ENCODE results near the gene KDM5B.
"Not testable (repeated sequence)": the region's sequence is repeated elsewhere in the genome, so short reads cannot be mapped to it uniquely, and the experiment has no call there.

The KDM5B gene

DNA sequence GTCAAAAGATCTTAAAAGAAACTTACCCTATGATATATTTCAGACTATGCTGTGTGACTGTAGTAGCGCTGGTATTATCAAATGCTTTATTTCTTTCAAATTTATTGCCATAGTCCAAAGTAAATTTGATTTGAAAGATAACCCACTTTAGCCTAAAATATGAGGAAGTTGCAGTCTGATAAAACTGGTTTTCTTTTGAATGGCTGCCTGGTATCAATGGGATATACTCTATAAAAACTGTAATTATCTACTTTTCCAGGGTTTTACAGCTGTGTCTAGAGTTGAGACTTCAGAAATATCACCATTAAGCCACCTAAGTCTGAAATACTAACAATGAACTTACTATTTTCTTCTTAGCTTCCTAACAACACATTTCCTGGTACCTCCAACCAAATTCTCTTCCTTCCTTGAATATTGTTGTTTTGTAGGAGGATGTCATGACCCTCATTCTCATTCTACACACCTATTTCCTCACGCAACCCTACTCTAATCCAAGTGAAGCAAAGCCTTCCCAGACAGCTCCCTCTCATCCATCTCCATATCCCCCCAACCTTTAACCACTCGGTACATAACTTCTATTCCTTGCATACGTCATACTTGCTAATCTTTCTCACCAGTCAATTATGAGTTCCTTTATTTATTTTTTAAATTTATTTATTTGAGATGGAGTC, 17.0 kb downstream of the KDM5B start:
- DNase-seq (ENCODE audit: low read depth in 2 of 2): no peak

GRCh38 chr1:202788800-202789199, 19.4 kb downstream of the KDM5B start:
- DNase-seq (ENCODE audit: low read depth in 2 of 2): no peak

DNA sequence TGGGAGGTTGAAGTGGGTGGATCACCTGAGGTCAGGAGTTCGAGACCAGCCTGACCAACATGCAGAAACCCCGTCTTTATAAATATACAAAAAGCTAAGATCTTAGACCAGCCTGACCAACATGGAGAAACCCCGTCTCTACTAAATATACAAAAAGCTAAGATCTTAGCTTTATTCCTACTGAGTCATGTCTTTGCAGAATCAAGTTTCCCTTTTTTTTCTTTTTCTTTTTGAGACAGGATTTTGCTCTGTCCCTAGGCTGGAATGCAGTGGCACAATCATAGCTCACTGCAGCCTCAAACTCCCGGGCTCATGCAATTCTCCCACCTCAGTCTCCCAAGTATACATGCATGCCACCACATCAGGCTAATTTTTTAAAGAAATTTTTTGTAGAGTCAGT, 21.4 kb downstream of the KDM5B start:
- DNase-seq (ENCODE audit: low read depth in 2 of 2): no peak

DNA sequence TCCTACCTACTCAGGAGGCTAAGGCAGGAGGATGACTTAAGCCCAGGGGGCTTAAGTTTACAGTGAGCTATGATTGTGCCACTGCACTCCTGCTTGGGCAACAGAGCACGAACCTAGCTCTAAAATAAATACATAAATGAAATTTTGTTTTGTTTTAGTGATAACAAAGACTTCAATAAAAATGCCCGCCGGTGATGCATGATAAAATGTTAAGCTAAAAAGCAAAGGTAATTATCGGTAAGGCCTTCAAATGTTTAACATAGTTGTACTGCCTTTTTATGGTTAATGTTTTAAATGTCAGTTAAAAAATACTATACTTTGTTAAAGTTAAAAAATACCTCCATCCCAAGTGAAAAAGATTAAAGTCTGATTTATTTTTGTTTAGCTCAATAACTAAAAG, 27.0 kb downstream of the KDM5B start:
- DNase-seq (ENCODE audit: low read depth in 2 of 2): no peak

GRCh38 chr1:202770135-202770534, 38.1 kb downstream of the KDM5B start:
- no peak for DNase-seq (ENCODE audit: low read depth in 2 of 2)

- DNase-seq (ENCODE audit: low read depth in 2 of 2): no peak
These were observed 42.5 kb downstream of the KDM5B start for GRCh38 chr1:202765721-202766120.

DNA sequence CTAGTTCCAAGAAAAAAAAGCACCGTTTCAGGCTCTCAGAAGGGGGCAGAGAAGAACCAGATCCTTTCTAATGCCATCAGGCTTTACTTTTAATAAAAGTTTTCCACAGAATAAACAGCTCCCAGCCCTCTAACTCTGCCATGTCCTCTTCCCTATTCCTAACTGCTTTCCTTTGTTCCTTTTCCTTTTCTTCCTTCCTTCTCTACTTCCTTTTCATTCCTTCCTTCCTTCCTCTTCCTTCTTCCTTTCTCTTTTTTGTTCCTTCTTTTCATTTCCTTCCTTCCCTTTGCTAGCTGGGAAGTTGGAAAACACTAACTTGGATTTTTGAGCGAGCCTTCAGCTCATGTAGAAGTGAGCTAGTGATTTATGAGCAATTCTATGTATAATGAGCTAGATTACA, 46.2 kb downstream of the KDM5B start:
- no peak for DNase-seq (ENCODE audit: low read depth in 2 of 2)

- DNase-seq (ENCODE audit: low read depth in 2 of 2): no peak
These were observed 47.6 kb downstream of the KDM5B start for GRCh38 chr1:202760589-202760988.

DNA sequence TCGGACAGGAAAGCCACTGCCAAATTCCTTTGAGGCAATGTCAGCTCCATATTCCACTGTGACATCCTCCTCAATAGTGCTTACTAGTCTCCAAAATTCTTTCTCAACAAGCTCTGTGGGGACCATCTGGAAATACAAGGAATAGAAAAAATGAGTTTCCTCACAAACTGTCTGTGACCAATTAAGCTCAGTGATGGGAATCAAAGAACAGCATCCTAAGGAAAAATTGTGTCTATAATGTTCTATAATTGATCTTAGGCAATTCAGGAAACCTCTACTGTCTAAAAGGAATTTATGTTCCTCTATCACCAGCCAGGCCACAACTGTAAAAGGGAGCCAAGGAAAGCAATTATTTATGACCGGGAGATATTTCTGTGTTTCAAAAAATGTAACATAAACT, 51.8 kb downstream of the KDM5B start:
- DNase-seq (ENCODE audit: low read depth in 2 of 2): no peak

GRCh38 chr1:202754293-202754692, 53.9 kb downstream of the KDM5B start:
- DNase-seq (ENCODE audit: low read depth in 2 of 2): no peak

- DNase-seq (ENCODE audit: low read depth in 2 of 2): no peak
These were observed 55.4 kb downstream of the KDM5B start for GRCh38 chr1:202752774-202753173.

GRCh38 chr1:202750761-202751160, 57.5 kb downstream of the KDM5B start:
- DNase-seq (ENCODE audit: low read depth in 2 of 2): no peak

DNA sequence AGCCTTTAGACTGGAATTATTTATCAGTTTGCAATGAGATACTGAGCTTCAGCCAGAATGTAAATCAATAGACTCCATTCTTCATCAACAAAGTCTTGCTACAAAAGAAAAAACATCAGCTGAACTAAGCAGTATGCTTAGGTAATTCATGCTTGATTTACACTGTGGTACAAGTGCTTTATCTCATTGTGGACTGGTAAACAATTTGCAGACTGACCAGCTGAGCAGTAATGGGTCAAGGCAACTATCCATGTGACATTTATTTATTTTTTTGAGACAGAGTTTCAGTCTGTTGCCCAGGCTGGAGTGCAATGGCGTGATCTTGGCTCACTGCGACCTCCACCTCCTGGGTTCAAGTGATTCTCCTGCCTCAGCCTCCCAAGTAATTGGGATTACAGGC, 58.2 kb downstream of the KDM5B start:
- no peak for DNase-seq (ENCODE audit: low read depth in 2 of 2)

DNA sequence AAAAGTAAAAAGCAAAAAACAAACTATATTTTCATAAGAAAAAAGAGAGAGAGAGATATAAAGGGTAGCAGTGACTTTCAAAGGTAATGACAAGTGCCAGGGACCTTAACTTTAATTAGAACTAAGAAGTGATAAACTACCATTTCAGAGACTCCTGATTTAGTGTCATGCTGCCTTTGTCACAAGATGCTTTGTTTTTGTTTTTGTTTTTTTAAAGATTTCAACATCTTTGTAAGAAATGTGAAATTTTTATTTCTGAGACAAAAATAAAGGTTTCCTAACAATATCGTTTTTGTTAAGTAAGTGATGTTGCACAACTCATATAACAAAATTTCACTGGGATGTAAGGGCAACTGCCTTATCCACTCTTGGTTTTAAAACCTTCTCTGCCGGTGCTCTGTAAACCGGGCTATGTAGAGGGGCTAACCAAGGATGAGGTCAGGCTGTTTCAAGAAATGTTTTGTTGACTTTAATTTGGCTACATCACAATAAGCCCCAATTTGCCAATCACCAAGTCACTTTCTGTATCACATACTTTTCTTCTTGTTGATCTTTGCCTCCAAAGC, 62.8 kb downstream of the KDM5B start:
- no peak for DNase-seq (ENCODE audit: low read depth in 2 of 2)

GRCh38 chr1:202744770-202745169, 63.5 kb downstream of the KDM5B start:
- DNase-seq (ENCODE audit: low read depth in 2 of 2): not testable (repeated sequence)

GRCh38 chr1:202742496-202742895, 65.7 kb downstream of the KDM5B start:
- no peak for DNase-seq (ENCODE audit: low read depth in 2 of 2)

DNA sequence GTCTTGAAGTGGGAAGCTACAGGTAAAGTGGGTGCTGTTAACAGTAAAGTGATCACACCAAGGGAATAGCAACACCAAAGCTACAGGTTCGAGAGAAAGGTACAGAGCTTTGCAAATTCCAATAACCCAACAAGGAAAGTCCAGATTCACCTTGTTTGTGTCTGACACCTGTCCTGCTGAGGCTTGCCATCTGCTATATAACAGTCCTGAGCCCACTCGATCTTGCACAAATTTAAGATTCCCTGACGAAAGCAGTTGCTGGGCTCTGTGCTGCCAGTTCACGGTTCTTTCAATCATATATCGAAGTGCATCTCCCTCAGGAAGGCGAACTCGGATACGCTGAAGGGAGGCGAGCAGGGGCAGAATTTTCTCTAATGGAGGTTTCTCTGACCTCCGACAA, 75.0 kb downstream of the KDM5B start:
- no peak for DNase-seq (ENCODE audit: low read depth in 2 of 2)

GRCh38 chr1:202728951-202729350, 79.3 kb downstream of the KDM5B start:
- DNase-seq (ENCODE audit: low read depth in 2 of 2): no peak

DNA sequence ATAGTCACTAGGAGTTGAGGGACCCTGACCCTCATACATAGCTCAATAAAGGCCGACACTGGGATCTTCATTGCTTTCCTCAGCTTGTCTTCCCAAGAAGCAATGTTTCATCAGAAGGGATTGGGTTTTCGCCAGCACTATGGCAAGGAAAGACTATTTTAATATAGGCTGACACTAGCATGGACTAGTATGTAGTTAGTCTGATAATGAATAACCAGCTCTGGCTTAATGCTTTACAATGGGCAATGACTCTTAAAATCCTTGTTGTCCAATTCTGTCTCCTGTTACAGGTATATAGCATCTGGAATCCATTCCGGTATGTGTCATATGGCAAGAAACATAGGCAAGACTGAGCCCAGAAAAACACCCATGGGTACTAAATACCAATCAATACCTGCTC, 82.7 kb downstream of the KDM5B start:
- DNase-seq (ENCODE audit: low read depth in 2 of 2): no peak

DNA sequence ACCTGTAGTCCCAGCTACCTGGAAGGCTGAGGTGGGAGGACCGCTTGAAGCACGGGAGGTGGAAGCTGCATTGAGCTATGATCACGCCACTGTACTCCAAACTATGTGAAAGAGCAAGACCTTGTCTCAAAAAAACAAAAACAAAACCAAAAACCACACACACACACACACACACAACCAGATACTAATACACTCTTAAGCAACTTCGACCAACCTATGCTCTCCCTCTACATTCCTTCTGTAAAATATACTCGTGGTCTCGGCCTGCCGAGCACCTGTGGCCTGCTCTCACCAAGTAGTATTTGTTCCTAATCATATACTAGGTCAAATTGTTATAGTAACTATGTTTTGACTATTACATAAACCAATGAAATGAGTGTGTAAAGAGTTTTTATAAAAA, 84.5 kb downstream of the KDM5B start:
- no peak for DNase-seq (ENCODE audit: low read depth in 2 of 2)

DNA sequence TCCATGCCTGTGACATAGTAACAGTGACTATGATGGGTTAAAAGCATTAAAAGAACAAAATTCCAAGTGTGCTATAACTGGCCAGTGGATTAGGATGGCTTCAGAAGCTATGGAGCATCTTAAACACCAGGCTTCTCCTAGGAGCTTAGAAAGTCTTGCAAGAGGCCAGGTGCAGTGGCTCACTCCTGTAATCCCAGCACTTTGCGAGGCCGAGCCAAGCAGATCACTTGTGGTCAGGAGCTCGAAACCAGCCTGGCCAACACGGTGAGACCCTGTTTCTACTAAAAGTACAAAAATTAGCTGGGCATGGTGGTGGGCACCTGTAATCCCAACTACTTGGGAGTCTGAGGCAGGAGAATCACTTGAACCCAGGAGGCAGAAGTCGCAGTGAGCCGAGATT, 85.2 kb downstream of the KDM5B start:
- not testable (repeated sequence) for DNase-seq (ENCODE audit: low read depth in 2 of 2)

DNA sequence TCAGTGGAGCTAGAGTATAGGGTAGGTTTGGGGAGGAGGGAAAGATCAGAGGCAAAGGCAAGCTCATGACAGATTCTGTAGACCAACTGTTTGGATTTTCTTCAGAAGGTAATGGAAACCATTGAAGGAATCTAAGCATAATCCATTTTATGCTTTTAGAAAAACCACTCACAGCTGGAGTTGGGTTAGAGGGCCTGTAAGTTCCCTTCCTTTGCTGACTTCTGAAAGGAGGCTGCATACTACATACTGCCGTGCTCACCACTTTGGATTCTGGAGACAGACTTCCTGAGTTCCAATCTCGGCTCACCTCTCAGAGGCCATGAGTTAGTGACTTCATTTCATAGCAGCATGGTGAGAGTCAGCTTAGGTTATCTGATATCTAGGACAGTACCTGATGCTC, 91.6 kb downstream of the KDM5B start:
- no peak for DNase-seq (ENCODE audit: low read depth in 2 of 2)

GRCh38 chr1:202714202-202714601, 94.0 kb downstream of the KDM5B start:
- not testable (repeated sequence) for DNase-seq (ENCODE audit: low read depth in 2 of 2)

DNA sequence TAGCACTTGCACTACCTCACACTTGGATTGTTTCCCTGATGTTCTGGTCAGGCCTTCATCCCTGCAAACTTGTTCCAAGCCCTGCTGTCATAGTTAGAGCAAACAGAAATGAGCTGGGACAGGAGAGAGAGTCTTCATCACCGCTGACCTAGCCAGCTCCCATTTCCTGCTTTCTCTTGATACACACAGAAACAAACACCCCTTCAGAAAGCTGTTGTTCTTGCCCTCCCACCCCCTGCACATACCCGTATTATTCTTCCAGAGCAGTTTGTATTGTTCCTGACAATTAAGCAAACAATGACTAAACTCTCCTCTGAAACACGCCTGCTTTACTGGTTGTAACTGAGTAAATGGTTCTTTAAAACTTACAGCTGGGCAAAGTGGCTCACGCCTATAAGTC, 95.1 kb downstream of the KDM5B start:
- DNase-seq (ENCODE audit: low read depth in 2 of 2): no peak

Data from activated CD8-positive, alpha-beta memory T cell treated with anti-CD3 and anti-CD28 coated beads for 4 hours (primary cell).